KMS-11 (cell line): Measurements from ENCODE around the gene SFXN1.
A peak's percentile ranks its signal among the peaks of the same experiment; 100 is the strongest.
"Not testable (repeated sequence)": the region's sequence is repeated elsewhere in the genome, so short reads cannot be mapped to it uniquely, and the experiment has no call there.

Experiments
- H2AFZ ChIP-seq: fragments of 200-600 bp; sonication (generic); 2 replicates; pipeline ENCODE4 v1.6.1; 2016; ENCODE audit warnings: antibody characterized with exemption, mixed run types, low read depth
- H3K27ac ChIP-seq: fragments of 200-600 bp; sonication (generic); 2 replicates; pipeline ENCODE4 v1.6.1; 2016; ENCODE audit warnings: mild to moderate bottlenecking, mixed run types
- H3K27me3 ChIP-seq: fragments of 200-600 bp; sonication (generic); 2 replicates; pipeline ENCODE4 v1.6.1; 2017; ENCODE audit warnings: mild to moderate bottlenecking, low read depth, mixed run types, moderate library complexity; ENCODE audit not compliant: insufficient read depth
- H3K36me3 ChIP-seq: fragments of 200-600 bp; sonication (generic); 2 replicates; pipeline ENCODE4 v1.6.1; 2017; ENCODE audit warnings: mild to moderate bottlenecking, mixed run types; ENCODE audit not compliant: insufficient read depth
- H3K4me1 ChIP-seq: fragments of 200-600 bp; sonication (generic); 2 replicates; pipeline ENCODE4 v1.6.1; 2016; ENCODE audit warnings: mild to moderate bottlenecking, low read depth, mixed run types; ENCODE audit not compliant: poor library complexity, severe bottlenecking
- H3K4me2 ChIP-seq: fragments of 200-600 bp; sonication (generic); 2 replicates; pipeline ENCODE4 v1.7.0; 2016; ENCODE audit warnings: mild to moderate bottlenecking, mixed run types
- H3K4me3 ChIP-seq: fragments of 200-600 bp; sonication (generic); IDR thresholded peaks from 2 replicates; pipeline ENCODE4 v1.6.1; 2017; ENCODE audit warnings: low read depth, low read length, mixed read lengths; ENCODE audit not compliant: insufficient read depth
- H3K79me2 ChIP-seq: fragments of 200-600 bp; sonication (generic); 2 replicates; pipeline ENCODE4 v1.6.1; 2016; ENCODE audit warnings: low read depth, mixed run types; ENCODE audit not compliant: insufficient read depth
- H3K9ac ChIP-seq: fragments of 200-600 bp; sonication (generic); 2 replicates; pipeline ENCODE4 v1.6.1; 2016; ENCODE audit warnings: mild to moderate bottlenecking, mixed run types
- H4K20me1 ChIP-seq: fragments of 200-600 bp; sonication (generic); 2 replicates; pipeline ENCODE4 v1.6.1; 2016; ENCODE audit warnings: mild to moderate bottlenecking, mixed run types; ENCODE audit not compliant: insufficient read depth
- TF ChIP-seq, protein P1 (sequence below): fragments of 200-600 bp; sonication (generic); conservative IDR thresholded peaks from 2 replicates; pipeline ENCODE4 v1.6.1; 2017; ENCODE audit warnings: low read depth, mild to moderate bottlenecking, antibody characterized with exemption, low read length, moderate library complexity, mixed read lengths

Gene SFXN1

DNA sequence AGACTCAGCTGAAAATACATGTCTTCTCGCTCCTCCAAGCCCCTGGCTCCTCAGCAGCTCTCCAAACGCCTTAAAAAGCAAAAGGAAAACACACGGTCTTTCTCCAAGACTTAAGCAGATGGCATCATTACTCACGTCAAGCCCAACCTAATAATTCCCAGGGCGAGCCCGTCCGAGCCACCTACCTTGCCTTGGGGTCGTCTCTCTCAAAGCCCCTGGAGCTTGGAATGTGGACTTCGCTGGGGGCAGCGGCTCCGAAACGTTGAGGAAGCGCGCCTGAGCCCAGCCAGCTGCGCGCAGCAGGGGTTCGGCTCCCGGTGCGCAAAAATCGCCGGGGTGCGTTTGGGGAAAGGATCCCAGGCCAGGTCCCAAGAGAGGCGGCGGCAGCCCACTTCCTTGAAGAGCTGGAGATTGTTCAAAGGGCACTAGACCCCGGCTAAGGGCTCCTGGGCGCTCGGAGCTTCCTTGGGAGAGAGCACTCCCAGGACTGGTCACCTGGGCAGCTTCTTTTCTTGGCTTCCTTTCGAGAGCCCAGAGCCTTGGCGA lies 34.8 kb upstream of the SFXN1 start:
- Histone ChIP-seq H3K79me2 (no peaks in the 10 kb centered on the region), H3K27me3 (no peaks in the 10 kb centered on the region)

DNA sequence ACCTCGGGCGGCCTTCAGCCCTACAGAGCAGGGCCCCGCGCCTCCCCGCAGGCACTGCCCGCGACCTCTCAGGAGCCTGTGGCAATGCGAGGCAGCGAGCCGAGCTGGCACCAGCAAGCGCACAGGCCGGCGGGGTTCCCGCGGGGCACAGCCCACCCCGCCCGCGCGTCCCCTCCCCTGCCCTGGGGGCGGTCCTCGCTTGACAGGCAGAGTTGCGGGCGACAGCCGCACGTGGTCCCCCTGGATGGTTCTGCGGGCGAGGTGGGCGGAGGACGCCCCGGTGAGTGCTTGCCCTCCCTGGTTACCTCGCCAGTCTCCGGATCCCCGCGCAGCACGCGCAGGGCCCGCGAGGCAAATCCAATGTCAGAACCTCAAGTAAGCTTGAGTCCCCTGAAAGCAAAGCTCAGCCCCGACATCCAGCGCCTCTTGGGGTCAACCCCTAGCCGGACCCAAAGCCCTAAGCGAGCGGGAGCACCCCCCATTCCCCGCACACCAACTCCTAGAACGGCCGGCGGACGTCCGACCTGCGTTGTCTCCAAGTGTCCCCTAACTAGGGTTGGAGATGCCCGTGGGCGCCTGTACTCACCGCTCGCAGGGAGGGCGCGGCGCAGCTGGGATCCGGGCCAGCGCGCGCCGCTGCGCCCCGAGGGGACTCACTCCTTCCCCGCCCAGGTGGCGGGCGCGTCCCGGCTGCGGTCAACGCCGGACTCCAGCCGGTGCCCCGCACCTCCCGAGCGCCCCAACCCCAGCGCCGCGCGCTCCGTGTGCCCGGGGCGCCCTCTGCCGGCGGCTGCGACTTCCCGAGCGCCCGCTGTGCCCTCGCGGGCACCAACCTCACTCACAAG lies 34.1 kb upstream of the SFXN1 start, which contains the start of gene DRD1:
DRD1 (minus strand) TSS at position 123 of the 845 bp plus-strand sequence. CDS start 1,083 bp downstream, outside the sequence.
- no peak within 1 kb of the TSS for H3K9ac ChIP-seq
- no peaks in the 10 kb centered on the region for H4K20me1 ChIP-seq
- no peak within 1 kb of the TSS for H3K27ac ChIP-seq
- H3K4me2 ChIP-seq: no peak within 1 kb of the TSS
- H3K4me1 ChIP-seq: no peaks in the 10 kb centered on the region
- H3K4me3 ChIP-seq: no peak within 1 kb of the TSS
- H2AFZ ChIP-seq: peak within 1 kb of the TSS; percentile 6; the same call in 1 of the 2 replicates
- H3K79me2 ChIP-seq: no peaks in the 10 kb centered on the region
- H3K36me3 ChIP-seq: no peaks in the 10 kb centered on the region
- TF ChIP-seq, protein P1, sequence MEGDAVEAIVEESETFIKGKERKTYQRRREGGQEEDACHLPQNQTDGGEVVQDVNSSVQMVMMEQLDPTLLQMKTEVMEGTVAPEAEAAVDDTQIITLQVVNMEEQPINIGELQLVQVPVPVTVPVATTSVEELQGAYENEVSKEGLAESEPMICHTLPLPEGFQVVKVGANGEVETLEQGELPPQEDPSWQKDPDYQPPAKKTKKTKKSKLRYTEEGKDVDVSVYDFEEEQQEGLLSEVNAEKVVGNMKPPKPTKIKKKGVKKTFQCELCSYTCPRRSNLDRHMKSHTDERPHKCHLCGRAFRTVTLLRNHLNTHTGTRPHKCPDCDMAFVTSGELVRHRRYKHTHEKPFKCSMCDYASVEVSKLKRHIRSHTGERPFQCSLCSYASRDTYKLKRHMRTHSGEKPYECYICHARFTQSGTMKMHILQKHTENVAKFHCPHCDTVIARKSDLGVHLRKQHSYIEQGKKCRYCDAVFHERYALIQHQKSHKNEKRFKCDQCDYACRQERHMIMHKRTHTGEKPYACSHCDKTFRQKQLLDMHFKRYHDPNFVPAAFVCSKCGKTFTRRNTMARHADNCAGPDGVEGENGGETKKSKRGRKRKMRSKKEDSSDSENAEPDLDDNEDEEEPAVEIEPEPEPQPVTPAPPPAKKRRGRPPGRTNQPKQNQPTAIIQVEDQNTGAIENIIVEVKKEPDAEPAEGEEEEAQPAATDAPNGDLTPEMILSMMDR: no peak
- no peaks in the 10 kb centered on the region for H3K27me3 ChIP-seq

More for the DNA sequence above, 34.8 kb upstream of the SFXN1 start:
- Histone ChIP-seq H3K27ac (no peak overlapping the region), H3K4me3 (no peak overlapping the region), H2AFZ (no peak overlapping the region), H3K4me2 (no peak overlapping the region), H3K4me1 (no peaks in the 10 kb centered on the region), H3K36me3 (no peaks in the 10 kb centered on the region), H3K9ac (no peak overlapping the region), H4K20me1 (no peaks in the 10 kb centered on the region)
- TF ChIP-seq, protein P1: no peak

DNA sequence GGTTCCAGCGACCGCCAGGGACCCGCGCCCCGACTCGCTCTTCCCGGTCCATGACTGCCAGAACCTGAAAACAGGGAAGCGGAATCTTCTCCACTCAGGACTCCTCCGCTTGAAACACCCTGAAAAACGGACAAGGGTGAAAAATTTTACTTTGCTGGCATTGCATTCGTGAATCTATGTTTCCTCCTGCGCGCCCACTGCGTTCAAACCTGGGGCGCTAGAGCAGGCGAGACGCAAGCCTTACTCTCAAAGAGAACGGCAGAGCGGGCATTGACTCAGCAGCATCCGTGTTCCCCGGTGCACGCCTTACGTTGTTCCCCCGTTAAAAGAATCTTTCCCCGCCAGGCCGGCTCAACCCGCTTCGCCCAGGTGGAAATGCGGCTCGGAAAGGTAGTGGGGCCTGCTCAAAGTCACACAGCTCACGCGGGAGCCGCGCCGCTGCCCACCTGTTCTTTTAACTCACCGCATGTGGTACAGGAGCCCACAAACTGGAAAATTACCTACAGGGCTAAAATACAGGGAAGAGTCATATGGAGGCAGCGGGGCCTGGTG lies 33.4 kb upstream of the SFXN1 start:
- Histone ChIP-seq H3K9ac (no peak overlapping the region), H3K27me3 (no peaks in the 10 kb centered on the region), H3K79me2 (no peaks in the 10 kb centered on the region), H4K20me1 (no peaks in the 10 kb centered on the region), H3K4me1 (no peaks in the 10 kb centered on the region), H3K27ac (no peak overlapping the region), H3K4me2 (no peak overlapping the region), H3K4me3 (no peak overlapping the region), H3K36me3 (no peaks in the 10 kb centered on the region), H2AFZ (peak overlapping the region; percentile 6; the same call in 1 of the 2 replicates)
- TF ChIP-seq, protein P1: no peak

DNA sequence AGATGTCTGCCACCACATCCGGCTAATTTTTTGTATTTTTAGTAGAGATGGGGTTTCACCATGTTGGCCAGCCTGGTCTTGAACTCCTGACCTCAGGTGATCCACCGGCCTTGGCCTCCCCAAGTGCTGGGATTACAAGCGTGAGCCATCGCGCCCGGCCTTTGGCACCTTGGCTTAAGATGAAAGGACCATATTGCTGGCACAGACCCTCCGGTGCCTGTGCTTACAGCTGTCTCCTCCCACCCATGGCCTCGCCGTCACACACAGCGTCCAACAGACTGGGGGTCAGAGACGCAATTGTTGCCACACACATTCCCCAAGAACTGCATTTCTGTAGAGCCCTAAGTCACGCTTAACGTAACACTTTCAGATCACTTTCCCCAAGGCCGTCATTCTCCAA lies 32.0 kb upstream of the SFXN1 start:
- not testable (repeated sequence) for H3K4me2 ChIP-seq, H4K20me1 ChIP-seq, H3K36me3 ChIP-seq, H3K27me3 ChIP-seq, H3K4me1 ChIP-seq, H3K27ac ChIP-seq, H3K9ac ChIP-seq, H3K4me3 ChIP-seq, H3K79me2 ChIP-seq, H2AFZ ChIP-seq
